ENCODE results near the gene TF.

TF gene

DNA sequence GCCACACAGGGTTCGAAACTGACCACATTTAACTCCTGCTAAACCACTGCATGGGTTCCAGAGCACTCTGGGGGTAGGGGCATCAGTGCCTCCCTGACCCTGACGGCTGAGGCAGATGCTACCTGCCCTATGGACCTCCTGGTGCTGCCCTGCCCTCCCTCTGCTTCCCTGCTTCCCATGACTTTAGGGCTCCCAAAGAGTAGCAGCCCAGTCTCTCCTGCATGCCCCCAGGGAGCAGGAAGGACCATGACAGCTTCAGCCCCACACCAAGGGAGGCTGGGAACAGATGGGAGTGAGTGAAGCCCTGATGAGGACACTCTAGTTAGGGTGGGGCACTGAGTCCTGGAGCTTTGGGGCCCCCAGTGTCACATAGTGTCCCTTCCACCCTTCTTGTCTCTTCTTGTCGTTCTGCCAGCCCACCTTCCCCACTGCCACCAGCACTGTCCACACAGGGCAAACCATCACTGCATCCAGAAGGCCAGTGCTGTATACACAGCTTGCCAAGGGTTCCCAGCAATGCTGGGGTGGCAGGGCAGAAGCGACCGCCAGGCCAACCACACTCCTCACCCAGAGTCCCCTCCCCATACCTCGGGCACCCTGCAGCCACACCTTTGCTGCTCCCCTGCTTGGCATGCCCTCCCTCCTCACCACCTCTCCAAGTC, 90.4 kb downstream of the TF start:
- TF ChIP-seq FOXM1 (IDR thresholded peaks at IDR 0.05; ENCODE audit: borderline replicate concordance) (no peak), TARDBP (IDR thresholded peaks at IDR 0.05) (no peak), LEF1 (IDR thresholded peaks at IDR 0.05; ENCODE audit: borderline replicate concordance) (no peak), L3MBTL2 (conservative IDR thresholded peaks at IDR 0.05) (no peak), FOXK2 (IDR thresholded peaks at IDR 0.05) (no peak), BHLHE40 (IDR thresholded peaks at IDR 0.05; ENCODE audit: borderline replicate concordance) (no peak), ARNT (IDR thresholded peaks at IDR 0.05) (no peak), ELF4 (IDR thresholded peaks at IDR 0.05) (no peak), FOXA1 (IDR thresholded peaks at IDR 0.05) (no peak)
- TF ChIP-seq, protein P1, sequence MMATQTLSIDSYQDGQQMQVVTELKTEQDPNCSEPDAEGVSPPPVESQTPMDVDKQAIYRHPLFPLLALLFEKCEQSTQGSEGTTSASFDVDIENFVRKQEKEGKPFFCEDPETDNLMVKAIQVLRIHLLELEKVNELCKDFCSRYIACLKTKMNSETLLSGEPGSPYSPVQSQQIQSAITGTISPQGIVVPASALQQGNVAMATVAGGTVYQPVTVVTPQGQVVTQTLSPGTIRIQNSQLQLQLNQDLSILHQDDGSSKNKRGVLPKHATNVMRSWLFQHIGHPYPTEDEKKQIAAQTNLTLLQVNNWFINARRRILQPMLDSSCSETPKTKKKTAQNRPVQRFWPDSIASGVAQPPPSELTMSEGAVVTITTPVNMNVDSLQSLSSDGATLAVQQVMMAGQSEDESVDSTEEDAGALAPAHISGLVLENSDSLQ (IDR thresholded peaks at IDR 0.05): no peak
- ChIA-PET CTCF (no interaction called here), POLR2A (no interaction called here)
- no peak for DNase-seq (ENCODE audit: extremely low spot score)

DNA sequence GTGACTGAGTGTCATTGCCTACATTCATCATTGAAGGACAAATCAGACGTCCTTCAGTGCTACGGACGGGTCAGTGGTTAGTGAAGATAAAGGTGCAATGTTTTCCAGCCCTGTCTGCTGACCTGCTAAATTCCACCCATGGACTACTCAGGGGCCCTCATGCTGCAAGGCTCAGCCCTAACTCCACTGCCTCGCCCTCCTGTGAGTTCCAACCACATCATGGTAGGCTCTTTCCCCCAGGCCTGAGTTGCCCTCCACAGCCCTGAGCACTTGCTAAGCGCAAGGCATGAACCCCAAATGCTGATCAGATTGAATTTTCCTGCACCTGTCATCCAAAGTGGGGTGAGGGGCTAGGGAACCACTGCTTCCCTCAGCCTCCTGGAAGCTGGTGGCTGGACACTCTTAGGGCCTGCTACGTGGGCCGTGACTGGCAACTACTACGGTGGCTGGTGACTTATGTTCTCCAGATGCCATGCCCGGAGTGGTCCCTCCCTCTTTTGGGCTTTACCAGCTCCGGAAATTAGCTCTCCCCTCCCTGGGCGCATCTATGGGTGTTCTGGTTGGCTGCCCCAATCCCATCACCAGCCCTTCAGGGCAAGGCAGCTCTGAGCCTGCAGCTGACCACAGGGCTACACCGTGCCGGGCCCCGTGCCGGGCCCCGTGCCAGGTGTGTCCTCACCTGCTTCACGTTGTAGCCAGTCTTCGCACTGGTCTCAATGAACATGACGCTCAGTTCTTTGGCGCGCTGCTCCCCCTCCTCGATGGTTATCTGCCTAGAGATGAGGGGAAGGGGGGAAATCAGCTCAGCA, 91.5 kb downstream of the TF start:
- POLR2A ChIA-PET: no interaction called here
- CTCF ChIA-PET: no interaction called here
- TF ChIP-seq L3MBTL2 (conservative IDR thresholded peaks at IDR 0.05) (no peak), LEF1 (IDR thresholded peaks at IDR 0.05; ENCODE audit: borderline replicate concordance) (no peak), CTBP1 (IDR thresholded peaks at IDR 0.05; ENCODE audit: borderline replicate concordance) (no peak), FOXK2 (IDR thresholded peaks at IDR 0.05) (no peak), NFRKB (IDR thresholded peaks at IDR 0.05) (no peak), BHLHE40 (IDR thresholded peaks at IDR 0.05; ENCODE audit: borderline replicate concordance) (no peak), HDGF (IDR thresholded peaks at IDR 0.05; ENCODE audit: borderline replicate concordance) (no peak), FOXA1 (IDR thresholded peaks at IDR 0.05) (no peak), FOXM1 (IDR thresholded peaks at IDR 0.05; ENCODE audit: borderline replicate concordance) (no peak), ARNT (IDR thresholded peaks at IDR 0.05) (no peak), SP1 (IDR thresholded peaks at IDR 0.05) (no peak), ELF4 (IDR thresholded peaks at IDR 0.05) (no peak)
- TF ChIP-seq, protein P1 (IDR thresholded peaks at IDR 0.05): no peak
- no peak for DNase-seq (ENCODE audit: extremely low spot score)

DNA sequence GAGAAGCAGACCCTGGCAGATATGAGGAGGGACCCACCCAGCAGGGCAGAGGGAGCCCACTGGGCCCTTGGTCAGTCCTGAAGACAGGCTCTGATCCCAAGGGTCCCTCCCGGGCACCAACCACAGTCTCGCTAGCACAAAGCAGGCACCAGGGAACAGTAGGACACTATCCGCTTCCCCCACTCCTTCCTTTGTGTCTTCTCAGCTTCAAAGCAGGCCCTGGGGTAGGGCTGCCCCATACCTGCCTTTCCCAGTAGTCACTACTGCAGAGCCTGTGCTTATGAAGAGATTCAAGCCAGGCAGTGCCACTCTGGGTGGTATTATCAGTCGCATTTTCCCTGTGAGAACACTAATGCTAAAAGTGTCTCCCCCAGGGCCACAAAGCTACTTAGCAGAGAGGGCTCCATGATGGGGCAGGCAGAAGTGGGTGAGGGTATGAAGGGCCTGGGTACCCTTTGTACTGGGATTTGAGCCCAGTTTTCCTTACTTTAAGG, 92.2 kb downstream of the TF start:
- TF ChIP-seq FOXM1 (IDR thresholded peaks at IDR 0.05; ENCODE audit: borderline replicate concordance) (no peak), SP1 (IDR thresholded peaks at IDR 0.05) (no peak), FOXA1 (IDR thresholded peaks at IDR 0.05) (no peak), L3MBTL2 (conservative IDR thresholded peaks at IDR 0.05) (no peak), ARNT (IDR thresholded peaks at IDR 0.05) (no peak), SUZ12 (IDR thresholded peaks at IDR 0.05) (no peak), ELF4 (IDR thresholded peaks at IDR 0.05) (no peak), HDGF (IDR thresholded peaks at IDR 0.05; ENCODE audit: borderline replicate concordance) (no peak), LEF1 (IDR thresholded peaks at IDR 0.05; ENCODE audit: borderline replicate concordance) (no peak), NFRKB (IDR thresholded peaks at IDR 0.05) (no peak), FOXK2 (IDR thresholded peaks at IDR 0.05) (no peak), CTBP1 (IDR thresholded peaks at IDR 0.05; ENCODE audit: borderline replicate concordance) (no peak), BHLHE40 (IDR thresholded peaks at IDR 0.05; ENCODE audit: borderline replicate concordance) (no peak), TARDBP (IDR thresholded peaks at IDR 0.05) (no peak), ZNF384 (IDR thresholded peaks at IDR 0.05) (no peak)
- TF ChIP-seq, protein P1 (IDR thresholded peaks at IDR 0.05): no peak
- ChIA-PET POLR2A (no interaction called here), CTCF (no interaction called here)
- no peak for DNase-seq (ENCODE audit: extremely low spot score)

DNA sequence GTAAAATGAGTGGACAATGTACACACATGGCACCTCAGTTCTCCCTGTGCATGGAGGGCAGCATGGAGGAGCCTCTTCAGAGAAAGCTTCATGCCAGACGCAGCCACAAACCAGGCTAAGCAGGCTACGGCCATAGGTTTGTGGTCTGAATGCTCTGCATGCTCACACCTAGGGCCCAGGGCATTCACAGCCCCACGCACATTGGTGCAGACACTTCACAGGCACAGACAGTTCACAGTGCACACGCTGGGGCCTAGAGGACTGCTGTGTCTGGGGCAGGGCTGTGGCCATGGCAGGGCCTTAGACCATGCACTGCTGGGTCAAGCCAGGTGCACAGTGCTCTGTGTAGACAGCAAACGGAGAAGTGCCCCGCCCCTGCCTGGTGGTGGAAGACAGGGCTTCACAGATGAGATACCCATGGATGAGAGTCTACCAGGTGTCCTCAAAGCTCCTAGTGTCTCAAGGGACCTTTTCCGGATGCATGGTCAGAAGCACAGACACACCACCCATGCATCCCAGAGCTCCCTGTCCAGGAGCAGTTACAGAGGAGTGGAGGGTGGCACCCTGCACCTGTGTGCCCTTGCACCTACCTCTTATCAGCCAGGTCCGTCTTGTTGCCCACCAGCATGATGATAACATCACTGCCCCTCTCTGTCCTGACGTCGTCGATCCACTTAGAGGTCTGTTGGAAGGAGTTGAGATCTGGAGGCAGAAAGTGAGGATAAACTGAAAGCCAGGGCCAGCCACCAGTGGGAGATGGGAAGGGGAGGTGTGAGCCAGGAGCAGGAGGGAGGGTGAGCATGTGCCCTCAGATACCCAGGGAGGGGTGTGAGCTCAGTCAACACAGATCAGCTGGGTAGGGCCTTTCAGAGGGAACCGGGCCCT, 93.0 kb downstream of the TF start:
- CTCF ChIA-PET: no interaction called here
- POLR2A ChIA-PET: no interaction called here
- no peak for TF ChIP-seq NFRKB (IDR thresholded peaks at IDR 0.05)
- TF ChIP-seq HDGF (IDR thresholded peaks at IDR 0.05; ENCODE audit: borderline replicate concordance): no peak
- TF ChIP-seq ARNT (IDR thresholded peaks at IDR 0.05): no peak
- no peak for TF ChIP-seq CTBP1 (IDR thresholded peaks at IDR 0.05; ENCODE audit: borderline replicate concordance)
- no peak for TF ChIP-seq ELF4 (IDR thresholded peaks at IDR 0.05)
- TF ChIP-seq TARDBP (IDR thresholded peaks at IDR 0.05): no peak
- no peak for TF ChIP-seq BHLHE40 (IDR thresholded peaks at IDR 0.05; ENCODE audit: borderline replicate concordance)
- no peak for TF ChIP-seq FOXK2 (IDR thresholded peaks at IDR 0.05)
- TF ChIP-seq, protein P1 (IDR thresholded peaks at IDR 0.05): no peak
- TF ChIP-seq L3MBTL2 (conservative IDR thresholded peaks at IDR 0.05): no peak
- TF ChIP-seq LEF1 (IDR thresholded peaks at IDR 0.05; ENCODE audit: borderline replicate concordance): no peak
- no peak for DNase-seq (ENCODE audit: extremely low spot score)

All from HEK293T (cell line).